WTC11 (cell line): ENCODE results near the gene UBR2. TPM values are rescaled to one million over a fixed set of nuclear protein-coding genes. Genes with fewer than 3 reads are reported as not detected.
A peak's percentile ranks its signal among the peaks of the same experiment; 100 is the strongest.
"Not testable (repeated sequence)": the region's sequence is repeated elsewhere in the genome, so short reads cannot be mapped to it uniquely, and the experiment has no call there.

Experiments
- ATAC-seq: fragments of 200-7000 bp; cut with Tn5 transposase; 2 replicates; pipeline ENCODE4 v1.10.0; 2021; ENCODE audit warnings: mild to moderate bottlenecking, moderate library complexity
- CTCF ChIA-PET: fragments of 300-600 bp; sonication (Branson Sonifier 250); formaldehyde crosslinking; loops from one replicate; lab custom pipeline; 2021; ENCODE audit warnings: antibody characterized with exemption; lab: Charles Lee
- POLR2A ChIA-PET: fragments of 350-600 bp; sonication (Branson Sonifier 250); formaldehyde crosslinking; loops from one replicate; lab custom pipeline; 2021; ENCODE audit warnings: antibody characterized with exemption; lab: Charles Lee
- DNase-seq: peaks from one replicate; pipeline ENCODE4 v3.0.0; 2021; ENCODE audit warnings: low spot score
- H3K27ac Mint-ChIP-seq: 2 replicates; pipeline ENCODE4 v1.8.0; 2021; ENCODE audit warnings: mixed read lengths
- H3K27me3 Mint-ChIP-seq: 2 replicates; pipeline ENCODE4 v1.8.0; 2021; ENCODE audit warnings: low read depth, mild to moderate bottlenecking, moderate library complexity, mixed read lengths
- H3K36me3 Mint-ChIP-seq: 2 replicates; pipeline ENCODE4 v1.8.0; 2021; ENCODE audit warnings: mixed read lengths
- H3K4me1 Mint-ChIP-seq: 2 replicates; pipeline ENCODE4 v1.8.0; 2022; ENCODE audit warnings: mixed read lengths
- H3K4me3 Mint-ChIP-seq: 2 replicates; pipeline ENCODE4 v1.8.0; 2021; ENCODE audit warnings: mild to moderate bottlenecking, moderate library complexity, mixed read lengths
- H3K9me3 Mint-ChIP-seq: 2 replicates; pipeline ENCODE4 v1.8.0; 2021; ENCODE audit warnings: mixed read lengths
- AR ChIP-seq: fragments of 250-450 bp; sonication (Bioruptor Pico); IDR thresholded peaks from 2 replicates; pipeline ENCODE4 v1.9.0; 2021; ENCODE audit warnings: mild to moderate bottlenecking
- CBFB ChIP-seq: sonication (generic); formaldehyde crosslinking; IDR thresholded peaks from 2 replicates; pipeline ENCODE4 v1.8.1; 2022; ENCODE audit warnings: mild to moderate bottlenecking, low read depth, missing genetic modification reagents
- ERG ChIP-seq: fragments of 250-450 bp; sonication (Bioruptor Pico); IDR thresholded peaks from 2 replicates; pipeline ENCODE4 v1.8.0; 2021; ENCODE audit warnings: mild to moderate bottlenecking
- KAT7 ChIP-seq: sonication (generic); formaldehyde crosslinking; IDR thresholded peaks from 2 replicates; pipeline ENCODE4 v1.8.1; 2023; ENCODE audit warnings: missing genetic modification reagents, mild to moderate bottlenecking, borderline replicate concordance
- MAX ChIP-seq: sonication (generic); formaldehyde crosslinking; IDR thresholded peaks from 2 replicates; pipeline ENCODE4 v1.8.0; 2022; ENCODE audit warnings: mild to moderate bottlenecking, missing genetic modification reagents
- MLX ChIP-seq: sonication (generic); formaldehyde crosslinking; IDR thresholded peaks from 2 replicates; pipeline ENCODE4 v1.8.1; 2023; ENCODE audit warnings: mild to moderate bottlenecking, missing genetic modification reagents, moderate library complexity
- NFATC4 ChIP-seq: fragments of 250-450 bp; sonication (Bioruptor Pico); IDR thresholded peaks from 2 replicates; pipeline ENCODE4 v1.9.0; 2021; ENCODE audit warnings: mild to moderate bottlenecking
- NR1H2 ChIP-seq: sonication (generic); formaldehyde crosslinking; IDR thresholded peaks from 2 replicates; pipeline ENCODE4 v1.9.0; 2021; ENCODE audit warnings: mild to moderate bottlenecking, moderate library complexity, missing genetic modification reagents
- PRDM15 ChIP-seq: sonication (generic); formaldehyde crosslinking; IDR thresholded peaks from 2 replicates; pipeline ENCODE4 v1.8.0; 2022; ENCODE audit warnings: missing genetic modification reagents
- TCF7 ChIP-seq: sonication (generic); formaldehyde crosslinking; IDR thresholded peaks from 2 replicates; pipeline ENCODE4 v1.8.0; 2022; ENCODE audit warnings: mild to moderate bottlenecking, low read depth, missing genetic modification reagents, moderate library complexity
- TEAD1 ChIP-seq: sonication (generic); formaldehyde crosslinking; IDR thresholded peaks from 2 replicates; pipeline ENCODE4 v1.8.0; 2022; ENCODE audit warnings: mild to moderate bottlenecking, missing genetic modification reagents
- ZNF121 ChIP-seq: sonication (generic); formaldehyde crosslinking; IDR thresholded peaks from 2 replicates; pipeline ENCODE4 v1.8.0; 2023; ENCODE audit warnings: missing genetic modification reagents
- ZNF263 ChIP-seq: sonication (generic); formaldehyde crosslinking; IDR thresholded peaks from 2 replicates; pipeline ENCODE4 v1.8.1; 2022; ENCODE audit warnings: low read depth, mild to moderate bottlenecking, moderate library complexity, missing genetic modification reagents
- ZNF317 ChIP-seq: sonication (generic); formaldehyde crosslinking; IDR thresholded peaks from 2 replicates; pipeline ENCODE4 v1.8.1; 2023; ENCODE audit warnings: low read depth, mild to moderate bottlenecking, moderate library complexity, missing genetic modification reagents, borderline replicate concordance
- total RNA-seq: library from RNA; stranded (reverse); gene quantifications from 3 replicates; pipeline ENCODE4 v1.2.3, GENCODE V29; 2021
- TF ChIP-seq, protein P1 (sequence below): fragments of 250-450 bp; sonication (Bioruptor Pico); IDR thresholded peaks from 2 replicates; pipeline ENCODE4 v1.9.0; 2021; ENCODE audit warnings: moderate library complexity, mild to moderate bottlenecking, inconsistent platforms, borderline replicate concordance
- TF ChIP-seq, protein P2 (sequence below): sonication (generic); formaldehyde crosslinking; IDR thresholded peaks from 2 replicates; pipeline ENCODE4 v1.8.1; 2023; ENCODE audit warnings: mild to moderate bottlenecking, missing genetic modification reagents

UBR2 gene
- total RNA-seq, 1 experiment from 2014 or later, result 18.8 TPM

DNA sequence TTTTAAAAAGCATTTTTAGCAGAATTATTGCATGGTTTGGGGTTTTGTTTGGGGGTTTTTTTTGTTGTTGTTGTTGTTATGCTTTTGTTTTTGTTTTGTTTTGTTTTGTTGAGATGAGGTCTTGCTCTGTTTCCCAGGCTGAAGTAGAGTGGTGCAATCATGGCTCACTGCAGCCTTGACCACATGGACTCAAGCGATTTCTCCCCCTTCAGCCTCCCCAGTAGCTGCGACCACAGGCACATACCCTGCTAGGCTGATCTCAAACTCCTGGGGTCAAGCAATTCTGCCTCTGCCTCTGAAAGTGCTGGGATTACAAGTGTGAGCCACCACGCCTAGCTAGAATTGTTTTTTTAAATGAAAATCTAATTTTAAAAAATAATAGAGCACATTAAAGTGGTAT is 35.7 kb downstream of the UBR2 start (continued):
- TF ChIP-seq KAT7, result no peak

GRCh38 chr6:42604150-42604549 is 40.3 kb downstream of the UBR2 start:
- Mint-ChIP-seq H3K27ac (no peak overlapping the region), H3K9me3 (no peaks in the 10 kb centered on the region), H3K4me1 (no peaks in the 10 kb centered on the region), H3K27me3 (no peaks in the 10 kb centered on the region), H3K36me3 (peaks cover 4% of the 10 kb centered on the region; the same call in 1 of the 2 replicates), H3K4me3 (no peak overlapping the region)
- ATAC-seq (no peak), DNase-seq (no peak)
- TF ChIP-seq, protein P1, sequence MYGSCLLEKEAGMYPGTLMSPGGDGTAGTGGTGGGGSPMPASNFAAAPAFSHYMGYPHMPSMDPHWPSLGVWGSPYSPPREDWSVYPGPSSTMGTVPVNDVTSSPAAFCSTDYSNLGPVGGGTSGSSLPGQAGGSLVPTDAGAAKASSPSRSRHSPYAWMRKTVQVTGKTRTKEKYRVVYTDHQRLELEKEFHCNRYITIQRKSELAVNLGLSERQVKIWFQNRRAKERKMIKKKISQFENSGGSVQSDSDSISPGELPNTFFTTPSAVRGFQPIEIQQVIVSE (CRISPR knock-in tag), result no peak
- TF ChIP-seq NR1H2 (CRISPR knock-in tag) (no peak), AR (CRISPR knock-in tag) (no peak), PRDM15 (CRISPR knock-in tag) (no peak), ZNF317 (CRISPR knock-in tag) (no peak), MLX (CRISPR knock-in tag) (no peak), TEAD1 (CRISPR knock-in tag) (no peak)
- CTCF ChIA-PET, result interaction anchor here (1.4 kb wide), 1 partner anchor 56 kb away, joined by 4 read pairs; no protein-coding TSS in a partner anchor
- POLR2A ChIA-PET, result no interaction called here

- H3K4me3 Mint-ChIP-seq, H3K36me3 Mint-ChIP-seq, POLR2A ChIA-PET, ATAC-seq, DNase-seq, H3K4me1 Mint-ChIP-seq, H3K9me3 Mint-ChIP-seq, H3K27me3 Mint-ChIP-seq, H3K27ac Mint-ChIP-seq: not testable (repeated sequence)
- CTCF ChIA-PET, result interaction anchor here (1.4 kb wide), 1 partner anchor 57 kb away, joined by 4 read pairs; no protein-coding TSS in a partner anchor
- peak; percentile 64; the same call in 1 of the 2 replicates for TF ChIP-seq ZNF121
These were observed 40.9 kb downstream of the UBR2 start for GRCh38 chr6:42604699-42605098.

GRCh38 chr6:42610416-42610815 is 46.6 kb downstream of the UBR2 start:
- Mint-ChIP-seq H3K9me3 (no peaks in the 10 kb centered on the region), H3K4me1 (no peaks in the 10 kb centered on the region), H3K36me3 (peaks cover 3% of the 10 kb centered on the region), H3K27me3 (no peaks in the 10 kb centered on the region), H3K4me3 (no peak overlapping the region), H3K27ac (no peak overlapping the region)
- no peak for ATAC-seq
- CTCF ChIA-PET, result interaction anchor here (0.6 kb wide), 1 partner anchor 265 kb away, joined by 3 read pairs; no protein-coding TSS in a partner anchor
- DNase-seq, result no peak
- POLR2A ChIA-PET, result no interaction called here
- TF ChIP-seq ERG (CRISPR knock-in tag) (no peak), TCF7 (no peak), NFATC4 (CRISPR knock-in tag) (no peak), MAX (CRISPR knock-in tag) (no peak), CBFB (CRISPR knock-in tag) (no peak), ZNF263 (CRISPR knock-in tag) (no peak)
- TF ChIP-seq, protein P2, sequence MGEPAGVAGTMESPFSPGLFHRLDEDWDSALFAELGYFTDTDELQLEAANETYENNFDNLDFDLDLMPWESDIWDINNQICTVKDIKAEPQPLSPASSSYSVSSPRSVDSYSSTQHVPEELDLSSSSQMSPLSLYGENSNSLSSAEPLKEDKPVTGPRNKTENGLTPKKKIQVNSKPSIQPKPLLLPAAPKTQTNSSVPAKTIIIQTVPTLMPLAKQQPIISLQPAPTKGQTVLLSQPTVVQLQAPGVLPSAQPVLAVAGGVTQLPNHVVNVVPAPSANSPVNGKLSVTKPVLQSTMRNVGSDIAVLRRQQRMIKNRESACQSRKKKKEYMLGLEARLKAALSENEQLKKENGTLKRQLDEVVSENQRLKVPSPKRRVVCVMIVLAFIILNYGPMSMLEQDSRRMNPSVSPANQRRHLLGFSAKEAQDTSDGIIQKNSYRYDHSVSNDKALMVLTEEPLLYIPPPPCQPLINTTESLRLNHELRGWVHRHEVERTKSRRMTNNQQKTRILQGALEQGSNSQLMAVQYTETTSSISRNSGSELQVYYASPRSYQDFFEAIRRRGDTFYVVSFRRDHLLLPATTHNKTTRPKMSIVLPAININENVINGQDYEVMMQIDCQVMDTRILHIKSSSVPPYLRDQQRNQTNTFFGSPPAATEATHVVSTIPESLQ (CRISPR knock-in tag), result no peak
